ENCODE measurements around the gene ARL2.

- TF ChIP-seq, protein P1, sequence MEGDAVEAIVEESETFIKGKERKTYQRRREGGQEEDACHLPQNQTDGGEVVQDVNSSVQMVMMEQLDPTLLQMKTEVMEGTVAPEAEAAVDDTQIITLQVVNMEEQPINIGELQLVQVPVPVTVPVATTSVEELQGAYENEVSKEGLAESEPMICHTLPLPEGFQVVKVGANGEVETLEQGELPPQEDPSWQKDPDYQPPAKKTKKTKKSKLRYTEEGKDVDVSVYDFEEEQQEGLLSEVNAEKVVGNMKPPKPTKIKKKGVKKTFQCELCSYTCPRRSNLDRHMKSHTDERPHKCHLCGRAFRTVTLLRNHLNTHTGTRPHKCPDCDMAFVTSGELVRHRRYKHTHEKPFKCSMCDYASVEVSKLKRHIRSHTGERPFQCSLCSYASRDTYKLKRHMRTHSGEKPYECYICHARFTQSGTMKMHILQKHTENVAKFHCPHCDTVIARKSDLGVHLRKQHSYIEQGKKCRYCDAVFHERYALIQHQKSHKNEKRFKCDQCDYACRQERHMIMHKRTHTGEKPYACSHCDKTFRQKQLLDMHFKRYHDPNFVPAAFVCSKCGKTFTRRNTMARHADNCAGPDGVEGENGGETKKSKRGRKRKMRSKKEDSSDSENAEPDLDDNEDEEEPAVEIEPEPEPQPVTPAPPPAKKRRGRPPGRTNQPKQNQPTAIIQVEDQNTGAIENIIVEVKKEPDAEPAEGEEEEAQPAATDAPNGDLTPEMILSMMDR (IDR thresholded peaks at IDR 0.05), result no peak
- TF ChIP-seq POLR2A (IDR thresholded peaks at IDR 0.05), result no peak
These were observed 31.1 kb downstream of the ARL2 start for GRCh38 chr11:65045061-65045460.
